A673 (cell line): ENCODE measurements around the gene RHBDD3. TPM values are rescaled to one million over a fixed set of nuclear protein-coding genes. Genes with fewer than 3 reads are reported as not detected.

Source experiments
- BruUV-seq: library from RNA; stranded (reverse); fragments of 400-500 nt; replicated peaks from 2 replicates; lab custom pipeline; 2021; lab: Mats Ljungman, UMichigan
- CTCF ChIA-PET: fragments of 300-600 bp; sonication (Branson Sonifier 250); formaldehyde crosslinking; loops from one replicate; lab custom pipeline; 2022; ENCODE audit warnings: antibody characterized with exemption; lab: Charles Lee
- POLR2A ChIA-PET: fragments of 300-600 bp; sonication (Branson Sonifier 250); formaldehyde crosslinking; loops from one replicate; lab custom pipeline; 2022; ENCODE audit warnings: antibody characterized with exemption; ENCODE audit not compliant: low non-redundant PET; lab: Charles Lee
- DNase-seq: peaks from one replicate; pipeline ENCODE4 v3.0.0-alpha.2; 2015; ENCODE audit warnings: low spot score
- H3K27ac ChIP-seq: fragments of 200-600 bp; sonication (generic); 2 replicates; pipeline ENCODE4 v1.5.1; 2016; ENCODE audit warnings: mixed run types, low read depth, mild to moderate bottlenecking, mixed read lengths, antibody characterized with exemption, low read length; ENCODE audit not compliant: poor library complexity, severe bottlenecking
- H3K27me3 ChIP-seq: fragments of 200-600 bp; sonication (generic); replicated peaks from 2 replicates; pipeline ENCODE4 v1.6.1; 2017; ENCODE audit warnings: mixed run types, low read depth, mild to moderate bottlenecking, mixed read lengths, antibody characterized with exemption, low read length; ENCODE audit not compliant: insufficient read depth, poor library complexity
- H3K36me3 ChIP-seq: fragments of 200-600 bp; sonication (generic); 2 replicates; pipeline ENCODE4 v1.6.1; 2016; ENCODE audit warnings: mixed run types, mild to moderate bottlenecking, mixed read lengths, antibody characterized with exemption, low read length; ENCODE audit not compliant: insufficient read depth, poor library complexity, severe bottlenecking
- H3K4me1 ChIP-seq: fragments of 200-600 bp; sonication (generic); 2 replicates; pipeline ENCODE4 v1.6.1; 2017; ENCODE audit warnings: mixed run types, mild to moderate bottlenecking, mixed read lengths, antibody characterized with exemption, low read length; ENCODE audit not compliant: insufficient read depth, poor library complexity, severe bottlenecking
- H3K4me3 ChIP-seq: fragments of 200-600 bp; sonication (generic); 2 replicates; pipeline ENCODE4 v1.5.1; 2016; ENCODE audit warnings: low read depth, mixed run types, mild to moderate bottlenecking, mixed read lengths, low read length; ENCODE audit not compliant: poor library complexity, severe bottlenecking
- H3K9me3 ChIP-seq: fragments of 200-600 bp; sonication (generic); 2 replicates; pipeline ENCODE4 v1.6.1; 2016; ENCODE audit warnings: mixed run types, low read depth, mild to moderate bottlenecking, mixed read lengths, antibody characterized with exemption, low read length; ENCODE audit not compliant: poor library complexity, severe bottlenecking
- CTCF ChIP-seq: fragments of 300-800, 200-600 bp; sonication (generic); conservative IDR thresholded peaks from 2 replicates; pipeline ENCODE4 v1.5.1; 2017; ENCODE audit warnings: low read depth, mild to moderate bottlenecking, antibody characterized with exemption, low read length, moderate library complexity, mixed read lengths
- EZH2 ChIP-seq: fragments of 200-600 bp; sonication (generic); IDR thresholded peaks from 2 replicates; pipeline ENCODE4 v1.6.1; 2017; ENCODE audit warnings: borderline replicate concordance, low read depth, mild to moderate bottlenecking, mixed read lengths, antibody characterized with exemption, low read length; ENCODE audit not compliant: poor library complexity, severe bottlenecking
- intact Hi-C: fragments of 100-400 bp; cut with micrococcal nuclease; formaldehyde crosslinking; loops from one replicate; pipeline ENCODE4 v1.10.0; 2022; ENCODE audit not compliant: unreplicated experiment
- total RNA-seq: library from RNA; stranded (reverse); gene quantifications from 2 replicates; pipeline ENCODE4 v1.2.3, GENCODE V29; 2021

Gene RHBDD3
- total RNA-seq, 1 experiment from 2014 or later = 84.0 TPM

GRCh38 chr22:29255064-29255621 is 12.6 kb downstream of the RHBDD3 start:
- Histone ChIP-seq H3K27me3 (no peaks in the 10 kb centered on the region), H3K4me3 (no peak overlapping the region), H3K27ac (no peak overlapping the region), H3K36me3 (peaks cover 2% of the 10 kb centered on the region), H3K4me1 (no peaks in the 10 kb centered on the region), H3K9me3 (no peaks in the 10 kb centered on the region)
- no peak for TF ChIP-seq EZH2
- TF ChIP-seq CTCF = no peak
- intact Hi-C loops = no loop called here
- BruUV-seq = no TSS peak
- DNase-seq = no peak
- ChIA-PET POLR2A (no interaction called here), CTCF (no interaction called here)

- no peaks in the 10 kb centered on the region for H3K36me3 ChIP-seq
- TF ChIP-seq EZH2 = no peak
- no peak for TF ChIP-seq CTCF
- intact Hi-C loops = no loop called here
- H3K4me3 ChIP-seq = no peak overlapping the region
- BruUV-seq = no TSS peak
- H3K4me1 ChIP-seq = no peaks in the 10 kb centered on the region
- POLR2A ChIA-PET = no interaction called here
- no peaks in the 10 kb centered on the region for H3K27me3 ChIP-seq
- no peaks in the 10 kb centered on the region for H3K9me3 ChIP-seq
- no peak overlapping the region for H3K27ac ChIP-seq
- CTCF ChIA-PET = no interaction called here
- no peak for DNase-seq
Measured at GRCh38 chr22:29254286-29254660, 13.5 kb downstream of the RHBDD3 start.

GRCh38 chr22:29253561-29254285 is 14.1 kb downstream of the RHBDD3 start:
- DNase-seq = no peak
- intact Hi-C loops = no loop called here
- H3K36me3 ChIP-seq = no peaks in the 10 kb centered on the region
- ChIA-PET CTCF (no interaction called here), POLR2A (no interaction called here)
- no peaks in the 10 kb centered on the region for H3K4me1 ChIP-seq
- no peak overlapping the region for H3K4me3 ChIP-seq
- no peak for TF ChIP-seq CTCF
- TF ChIP-seq EZH2 = no peak
- no peaks in the 10 kb centered on the region for H3K9me3 ChIP-seq
- H3K27me3 ChIP-seq = no peaks in the 10 kb centered on the region
- H3K27ac ChIP-seq = no peak overlapping the region
- no TSS peak for BruUV-seq
